Osteocyte (in vitro differentiated cells): ENCODE measurements around the gene B4GALNT4. TPM values are rescaled to one million over a fixed set of nuclear protein-coding genes. Genes with fewer than 3 reads are reported as not detected.
"Not testable (repeated sequence)": the region's sequence is repeated elsewhere in the genome, so short reads cannot be mapped to it uniquely, and the experiment has no call there.

ENCODE experiments used
- DNase-seq: peaks from one replicate; pipeline ENCODE4 v3.0.0; 2021; ENCODE audit warnings: mixed read lengths; ENCODE audit not compliant: unreplicated experiment; ENCODE audit errors: extremely low spot score
- H3K27ac Mint-ChIP-seq: one replicate; pipeline ENCODE4 v1.8.0; 2021; ENCODE audit warnings: mild to moderate bottlenecking, mixed read lengths; ENCODE audit not compliant: unreplicated experiment
- H3K27me3 Mint-ChIP-seq: one replicate; pipeline ENCODE4 v1.8.0; 2021; ENCODE audit warnings: mixed read lengths; ENCODE audit not compliant: unreplicated experiment
- H3K36me3 Mint-ChIP-seq: one replicate; pipeline ENCODE4 v1.8.0; 2021; ENCODE audit warnings: mixed read lengths; ENCODE audit not compliant: unreplicated experiment
- H3K4me1 Mint-ChIP-seq: one replicate; pipeline ENCODE4 v1.8.0; 2021; ENCODE audit warnings: mixed read lengths; ENCODE audit not compliant: unreplicated experiment
- H3K4me3 Mint-ChIP-seq: one replicate; pipeline ENCODE4 v1.8.0; 2021; ENCODE audit warnings: mild to moderate bottlenecking, moderate library complexity, mixed read lengths; ENCODE audit not compliant: unreplicated experiment
- H3K9me3 Mint-ChIP-seq: one replicate; pipeline ENCODE4 v1.8.0; 2021; ENCODE audit warnings: mixed read lengths; ENCODE audit not compliant: unreplicated experiment
- CTCF ChIP-seq: fragments of 200-600 bp; sonication (generic); IDR thresholded peaks from 2 replicates; pipeline ENCODE4 v1.5.0; 2021; ENCODE audit warnings: antibody characterized with exemption, mild to moderate bottlenecking, moderate library complexity
- total RNA-seq: library from RNA; stranded (reverse); gene quantifications from 2 replicates; pipeline ENCODE4 v1.2.1, GENCODE V29; 2021

The B4GALNT4 gene
- total RNA-seq, 1 donor from 2014 or later: 63.3 TPM

- H3K36me3 Mint-ChIP-seq: no peaks in the 10 kb centered on the region
- DNase-seq: no peak
- peak; percentile 47 for TF ChIP-seq CTCF
- no peaks in the 10 kb centered on the region for H3K9me3 Mint-ChIP-seq
- no peak overlapping the region for H3K27ac Mint-ChIP-seq
- no peak overlapping the region for H3K4me3 Mint-ChIP-seq
- no peaks in the 10 kb centered on the region for H3K27me3 Mint-ChIP-seq
- H3K4me1 Mint-ChIP-seq: peaks cover 18% of the 10 kb centered on the region
These were observed 27.2 kb downstream of the B4GALNT4 start for GRCh38 chr11:396511-396947.

GRCh38 chr11:396948-397548 is 27.7 kb downstream of the B4GALNT4 start:
- Mint-ChIP-seq H3K4me1 (peaks cover 18% of the 10 kb centered on the region), H3K27me3 (no peaks in the 10 kb centered on the region), H3K36me3 (no peaks in the 10 kb centered on the region), H3K27ac (no peak overlapping the region), H3K4me3 (no peak overlapping the region), H3K9me3 (no peaks in the 10 kb centered on the region)
- no peak for DNase-seq
- TF ChIP-seq CTCF: no peak

- no peak overlapping the region for H3K4me3 Mint-ChIP-seq
- TF ChIP-seq CTCF: no peak
- DNase-seq: no peak
- H3K27me3 Mint-ChIP-seq: no peaks in the 10 kb centered on the region
- no peak overlapping the region for H3K27ac Mint-ChIP-seq
- no peaks in the 10 kb centered on the region for H3K9me3 Mint-ChIP-seq
- H3K4me1 Mint-ChIP-seq: peaks cover 12% of the 10 kb centered on the region
- H3K36me3 Mint-ChIP-seq: no peaks in the 10 kb centered on the region
These were observed 29.5 kb downstream of the B4GALNT4 start for GRCh38 chr11:398826-399225.

GRCh38 chr11:399731-400211 is 30.5 kb downstream of the B4GALNT4 start:
- DNase-seq: no peak
- H3K4me3 Mint-ChIP-seq: no peak overlapping the region
- H3K4me1 Mint-ChIP-seq: peaks cover 8% of the 10 kb centered on the region
- H3K36me3 Mint-ChIP-seq: no peaks in the 10 kb centered on the region
- H3K27ac Mint-ChIP-seq: no peak overlapping the region
- no peaks in the 10 kb centered on the region for H3K27me3 Mint-ChIP-seq
- TF ChIP-seq CTCF: no peak
- no peaks in the 10 kb centered on the region for H3K9me3 Mint-ChIP-seq

GRCh38 chr11:400241-400689 is 31.0 kb downstream of the B4GALNT4 start:
- no peak for DNase-seq
- Mint-ChIP-seq H3K4me3 (no peak overlapping the region), H3K4me1 (peaks cover 7% of the 10 kb centered on the region), H3K9me3 (no peaks in the 10 kb centered on the region), H3K27me3 (no peaks in the 10 kb centered on the region), H3K36me3 (no peaks in the 10 kb centered on the region), H3K27ac (no peak overlapping the region)
- no peak for TF ChIP-seq CTCF

GRCh38 chr11:401196-401595 is 31.9 kb downstream of the B4GALNT4 start:
- not testable (repeated sequence) for H3K36me3 Mint-ChIP-seq, H3K9me3 Mint-ChIP-seq, H3K4me1 Mint-ChIP-seq, DNase-seq, H3K27me3 Mint-ChIP-seq, H3K27ac Mint-ChIP-seq, H3K4me3 Mint-ChIP-seq
